IPS DF 6.9 (cell line): ENCODE data around the gene ANTKMT.

Source experiments
- DNase-seq: peaks from one replicate; pipeline ENCODE4 v3.0.0-alpha.2; 2013; ENCODE audit warnings: low read depth, low spot score
- H3K27ac ChIP-seq: one replicate; pipeline ENCODE4 v1.5.1; 2013; ENCODE audit warnings: low read length, control low read depth
- H3K27me3 ChIP-seq: 2 replicates; pipeline ENCODE4 v1.6.1; 2013; ENCODE audit warnings: mild to moderate bottlenecking, low read length; ENCODE audit not compliant: control insufficient read depth, insufficient read depth
- H3K36me3 ChIP-seq: 2 replicates; pipeline ENCODE4 v1.6.1; 2013; ENCODE audit warnings: low read length; ENCODE audit not compliant: control insufficient read depth, insufficient read depth
- H3K4me1 ChIP-seq: 2 replicates; pipeline ENCODE4 v1.6.1; 2013; ENCODE audit warnings: low read length; ENCODE audit not compliant: control insufficient read depth, insufficient read depth
- H3K4me3 ChIP-seq: 2 replicates; pipeline ENCODE4 v1.5.1; 2013; ENCODE audit warnings: mild to moderate bottlenecking, low read length
- H3K9me3 ChIP-seq: 2 replicates; pipeline ENCODE4 v1.6.1; 2013; ENCODE audit warnings: low read length, inconsistent platforms; ENCODE audit not compliant: control insufficient read depth, insufficient read depth
- WGBS: extraction: QIAGEN DNeasy Blood & Tissue Kit; methylation state at CpG from one replicate; pipeline ENCODE4 v1.1.7; 2013; ENCODE audit warnings: mixed read lengths, missing lambda C conversion rate; ENCODE audit not compliant: insufficient read length, insufficient coverage; 5-methylcytosine and 5-hydroxymethylcytosine counted together

Gene ANTKMT

GRCh38 chr16:703406-703805 lies 17.5 kb upstream of the ANTKMT start:
- H3K4me1 ChIP-seq, result peaks cover 2% of the 10 kb centered on the region; the same call in 1 of the 2 replicates
- DNase-seq, result no peak
- no peaks in the 10 kb centered on the region for H3K9me3 ChIP-seq
- H3K4me3 ChIP-seq, result no peak overlapping the region
- no CpG with 5 or more reads among the region's 12 CpGs for WGBS
- H3K36me3 ChIP-seq, result no peaks in the 10 kb centered on the region
- peaks cover 60% of the 10 kb centered on the region for H3K27me3 ChIP-seq
- H3K27ac ChIP-seq, result no peak overlapping the region

- Histone ChIP-seq H3K27ac (no peak overlapping the region), H3K4me1 (peaks cover 2% of the 10 kb centered on the region; the same call in 1 of the 2 replicates), H3K36me3 (no peaks in the 10 kb centered on the region), H3K9me3 (no peaks in the 10 kb centered on the region), H3K27me3 (peaks cover 60% of the 10 kb centered on the region), H3K4me3 (no peak overlapping the region)
- no CpG with 5 or more reads among the region's 7 CpGs for WGBS
- DNase-seq, result no peak
Observed at GRCh38 chr16:704047-704446, 16.9 kb upstream of the ANTKMT start.

DNA sequence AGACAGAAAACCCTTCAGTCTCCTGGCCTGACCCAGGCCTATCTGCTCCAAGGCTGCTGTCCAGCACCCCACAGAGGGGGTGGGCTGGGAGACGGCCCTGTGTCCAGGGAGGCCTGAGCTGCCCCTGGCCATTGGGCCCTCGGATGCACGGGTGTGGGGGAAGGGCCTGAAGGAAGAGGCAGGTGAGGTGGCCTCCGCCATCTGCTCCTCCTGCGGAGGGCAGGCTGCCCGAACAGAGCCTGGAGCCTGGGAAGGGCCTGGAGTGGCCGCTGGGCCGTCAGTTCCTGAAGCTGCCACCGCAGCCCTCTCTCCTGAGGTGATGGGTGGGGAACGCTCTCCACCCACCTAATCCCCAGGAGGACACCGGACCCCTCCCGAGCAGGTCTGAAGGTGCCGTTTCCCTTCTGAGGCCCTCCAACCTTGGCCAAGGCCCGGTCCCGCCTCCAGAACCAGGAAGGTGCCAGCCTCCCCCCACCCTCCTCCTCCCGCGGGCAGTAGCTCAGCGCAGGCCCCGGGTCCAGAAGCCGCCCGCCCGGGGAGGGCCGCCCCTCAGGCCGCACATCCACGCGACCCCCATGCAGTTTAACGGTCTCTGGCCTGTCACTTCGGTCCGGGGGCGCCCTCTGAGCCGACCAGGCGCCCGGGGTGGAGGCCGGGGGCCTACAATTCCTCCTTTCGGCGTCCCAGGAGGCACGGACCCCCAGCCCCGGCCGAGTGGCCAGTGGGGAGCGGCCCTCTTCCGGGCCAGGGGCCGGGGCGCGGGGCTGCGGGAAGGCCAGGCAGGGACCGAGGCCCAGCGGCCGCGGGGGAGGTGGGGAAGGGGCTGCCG lies 16.2 kb upstream of the ANTKMT start:
- Histone ChIP-seq H3K4me3 (peak overlapping the region; percentile 42; the same call in 1 of the 2 replicates), H3K36me3 (no peaks in the 10 kb centered on the region), H3K27me3 (peaks cover 58% of the 10 kb centered on the region), H3K27ac (no peak overlapping the region), H3K9me3 (no peaks in the 10 kb centered on the region), H3K4me1 (peaks cover 3% of the 10 kb centered on the region; the same call in 1 of the 2 replicates)
- WGBS, result no CpG with 5 or more reads among the region's 50 CpGs
- DNase-seq, result no peak

GRCh38 chr16:705431-706188 lies 15.3 kb upstream of the ANTKMT start, which contains the start of gene FBXL16:
FBXL16 (minus strand) TSS chr16:705801; CDS start chr16:697405, 8,396 bp downstream.
- Histone ChIP-seq H3K4me3 (peak within 1 kb of the TSS; percentile 42; the same call in 1 of the 2 replicates), H3K9me3 (no peaks in the 10 kb centered on the region), H3K4me1 (peaks cover 6% of the 10 kb centered on the region; the same call in 1 of the 2 replicates), H3K36me3 (no peaks in the 10 kb centered on the region), H3K27ac (no peak within 1 kb of the TSS), H3K27me3 (peaks cover 58% of the 10 kb centered on the region)
- no CpG with 5 or more reads among the region's 115 CpGs for WGBS
- no peak for DNase-seq

GRCh38 chr16:706189-707061 lies 14.5 kb upstream of the ANTKMT start:
- H3K36me3 ChIP-seq, result no peaks in the 10 kb centered on the region
- H3K9me3 ChIP-seq, result no peaks in the 10 kb centered on the region
- no CpG with 5 or more reads among the region's 49 CpGs for WGBS
- peak overlapping the region; percentile 42; the same call in 1 of the 2 replicates for H3K4me3 ChIP-seq
- H3K27me3 ChIP-seq, result peaks cover 53% of the 10 kb centered on the region
- DNase-seq, result no peak
- H3K27ac ChIP-seq, result no peak overlapping the region
- peaks cover 6% of the 10 kb centered on the region; the same call in 1 of the 2 replicates for H3K4me1 ChIP-seq

DNA sequence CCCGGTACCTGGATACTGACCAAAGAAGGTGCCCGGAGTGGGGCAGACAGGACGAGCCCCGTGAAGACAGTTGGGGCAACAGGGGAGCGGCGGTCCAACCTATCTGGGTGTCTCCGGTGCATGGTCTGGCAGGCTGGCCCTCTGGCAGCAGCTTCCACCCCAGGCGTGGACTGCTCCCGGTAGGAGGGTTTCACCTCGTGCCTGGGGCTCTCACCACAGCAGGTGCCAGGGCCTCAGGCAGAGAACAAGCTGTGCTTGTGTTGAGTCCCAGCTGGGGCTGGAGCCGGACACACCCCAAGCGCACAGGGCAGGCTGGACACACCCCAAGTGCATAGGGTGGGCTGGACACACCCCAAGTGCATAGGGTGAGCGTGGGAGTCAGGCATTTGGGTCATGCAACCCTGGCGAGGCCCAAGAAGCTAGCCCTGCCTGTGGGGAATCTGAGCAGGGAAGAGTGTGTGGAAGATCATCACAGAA lies 13.8 kb upstream of the ANTKMT start:
- WGBS, result no CpG with 5 or more reads among the region's 14 CpGs
- H3K27me3 ChIP-seq, result peaks cover 46% of the 10 kb centered on the region
- H3K4me3 ChIP-seq, result no peak overlapping the region; the same call in 1 of the 2 replicates
- no peak overlapping the region for H3K27ac ChIP-seq
- peaks cover 6% of the 10 kb centered on the region; the same call in 1 of the 2 replicates for H3K4me1 ChIP-seq
- no peak for DNase-seq
- no peaks in the 10 kb centered on the region for H3K9me3 ChIP-seq
- no peaks in the 10 kb centered on the region for H3K36me3 ChIP-seq

GRCh38 chr16:708019-708418 lies 12.9 kb upstream of the ANTKMT start:
- Histone ChIP-seq H3K4me3 (no peak overlapping the region), H3K36me3 (no peaks in the 10 kb centered on the region), H3K9me3 (no peaks in the 10 kb centered on the region), H3K4me1 (peaks cover 6% of the 10 kb centered on the region; the same call in 1 of the 2 replicates), H3K27ac (no peak overlapping the region), H3K27me3 (peaks cover 38% of the 10 kb centered on the region)
- DNase-seq, result no peak
- no CpG with 5 or more reads among the region's 3 CpGs for WGBS

DNA sequence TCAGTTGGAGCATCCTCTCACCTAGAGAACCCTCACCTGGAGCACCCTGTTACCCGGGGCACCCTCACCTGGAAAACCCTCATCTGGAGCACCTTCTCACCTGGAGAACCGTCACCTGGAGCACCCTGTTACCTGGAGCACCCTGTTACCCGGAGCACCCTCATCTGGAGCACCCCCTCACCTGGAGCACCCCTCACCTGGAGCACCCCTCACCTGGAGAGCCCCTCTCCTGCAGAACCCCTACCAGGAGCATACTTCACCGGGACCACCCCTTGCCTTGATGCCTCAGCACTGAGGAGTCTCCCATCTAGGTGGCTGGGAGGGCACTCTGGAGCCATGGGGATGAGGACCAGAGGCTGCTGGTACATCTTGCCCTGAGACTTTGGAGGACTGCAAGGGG lies 12.0 kb upstream of the ANTKMT start:
- peaks cover 6% of the 10 kb centered on the region; the same call in 1 of the 2 replicates for H3K4me1 ChIP-seq
- no peak overlapping the region for H3K27ac ChIP-seq
- H3K36me3 ChIP-seq, result no peaks in the 10 kb centered on the region
- no peaks in the 10 kb centered on the region for H3K9me3 ChIP-seq
- H3K4me3 ChIP-seq, result no peak overlapping the region
- H3K27me3 ChIP-seq, result peaks cover 30% of the 10 kb centered on the region
- DNase-seq, result no peak
- WGBS, result no CpG with 5 or more reads among the region's 4 CpGs

- DNase-seq, result no peak
- no CpG with 5 or more reads among the region's 30 CpGs for WGBS
- Histone ChIP-seq H3K27me3 (peaks cover 21% of the 10 kb centered on the region), H3K4me3 (no peak overlapping the region), H3K9me3 (no peaks in the 10 kb centered on the region), H3K4me1 (peaks cover 6% of the 10 kb centered on the region; the same call in 1 of the 2 replicates), H3K36me3 (no peaks in the 10 kb centered on the region; the same call in 1 of the 2 replicates), H3K27ac (no peak overlapping the region)
Observed at GRCh38 chr16:709566-710499, 11.1 kb upstream of the ANTKMT start.
